22Rv1 (cell line): ENCODE results near the gene CDKAL1.

Source experiments
- CTCF ChIP-seq: fragments of 450-650 bp; IDR thresholded peaks from 2 replicates; pipeline ENCODE4 v1.5.1; 2017; ENCODE audit warnings: mild to moderate bottlenecking
- ZFX ChIP-seq: fragments of 450-650 bp; IDR thresholded peaks from 2 replicates; pipeline ENCODE4 v1.6.1; 2017; ENCODE audit warnings: antibody characterized with exemption, borderline replicate concordance

- TF ChIP-seq CTCF (no peak), ZFX (no peak)
Measured at GRCh38 chr6:21262504-21262903, 728.2 kb downstream of the CDKAL1 start.
